GM18526 (cell line): ENCODE data around the gene PAK4.

ENCODE experiments used
- POLR2A ChIP-seq: IDR thresholded peaks from 3 replicates; pipeline ENCODE4 v1.6.1; 2011; ENCODE audit not compliant: insufficient read length; ENCODE audit errors: extremely low read depth

Gene PAK4

DNA sequence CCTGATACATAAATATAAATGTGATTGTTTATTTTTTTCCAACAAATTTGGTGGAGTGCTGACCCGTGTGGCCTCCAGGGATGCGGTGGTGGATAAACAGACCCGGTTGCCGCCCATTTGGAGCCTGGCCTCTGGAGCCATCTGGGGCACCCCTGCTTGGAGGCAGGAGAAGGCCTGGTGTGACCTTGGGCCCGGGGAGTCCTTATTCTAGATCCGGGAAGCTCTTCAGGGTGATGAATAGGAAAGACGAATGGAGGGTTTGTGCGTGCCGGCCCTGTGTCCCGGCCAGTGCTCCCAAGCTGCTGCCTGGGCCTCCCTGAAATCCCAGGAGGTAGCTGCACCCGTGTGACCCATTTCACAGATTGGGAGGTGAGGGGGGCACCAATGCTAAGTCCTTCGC is 11.5 kb downstream of the PAK4 start:
- TF ChIP-seq POLR2A: no peak

DNA sequence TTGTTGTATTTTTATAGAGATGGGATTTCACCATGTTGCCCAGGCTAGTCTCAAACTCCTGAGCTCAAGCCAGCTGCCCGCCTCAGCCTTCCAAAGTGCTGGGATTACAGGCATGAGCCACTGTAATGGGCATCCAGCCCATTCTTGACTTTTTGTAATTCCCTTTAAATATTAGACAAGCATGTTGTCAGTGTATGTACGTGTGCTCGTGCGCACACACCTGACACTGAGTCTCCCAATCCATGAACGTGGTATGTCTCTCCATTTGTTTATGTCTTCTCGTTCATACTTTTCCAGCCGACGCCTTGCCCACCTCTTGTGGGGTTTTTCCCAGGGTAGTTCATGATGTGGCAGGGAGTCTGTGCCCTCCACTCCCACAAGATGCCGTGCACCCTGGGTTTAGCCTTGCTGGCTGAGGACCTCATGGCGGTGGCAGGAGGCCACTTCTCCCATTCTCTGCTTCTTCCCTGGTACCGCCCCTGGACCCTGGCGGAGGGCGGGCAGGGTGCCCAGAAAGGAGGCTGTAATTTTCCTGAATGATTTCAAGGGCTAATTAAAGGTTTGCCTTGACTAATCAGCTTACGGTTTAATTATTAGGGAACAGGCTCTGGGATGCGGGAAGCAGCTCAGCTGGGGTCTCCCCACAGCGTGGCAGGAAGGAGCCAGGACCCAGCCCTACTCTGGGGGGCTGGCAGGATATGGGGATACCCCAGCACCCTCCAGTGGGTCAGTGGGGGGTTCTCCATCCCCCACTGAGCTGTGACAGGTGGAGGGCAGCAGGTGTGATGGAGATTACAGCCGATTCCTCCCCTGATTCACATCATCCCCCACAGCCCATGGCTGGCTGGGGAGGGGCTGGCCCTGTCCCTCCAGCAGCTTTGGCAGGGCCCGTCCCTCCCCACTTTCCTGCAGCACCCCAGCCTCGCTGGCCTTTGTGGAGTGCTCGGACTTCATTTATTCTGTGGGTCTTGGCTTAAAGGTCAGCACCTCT is 12.9 kb downstream of the PAK4 start:
- TF ChIP-seq POLR2A: no peak

DNA sequence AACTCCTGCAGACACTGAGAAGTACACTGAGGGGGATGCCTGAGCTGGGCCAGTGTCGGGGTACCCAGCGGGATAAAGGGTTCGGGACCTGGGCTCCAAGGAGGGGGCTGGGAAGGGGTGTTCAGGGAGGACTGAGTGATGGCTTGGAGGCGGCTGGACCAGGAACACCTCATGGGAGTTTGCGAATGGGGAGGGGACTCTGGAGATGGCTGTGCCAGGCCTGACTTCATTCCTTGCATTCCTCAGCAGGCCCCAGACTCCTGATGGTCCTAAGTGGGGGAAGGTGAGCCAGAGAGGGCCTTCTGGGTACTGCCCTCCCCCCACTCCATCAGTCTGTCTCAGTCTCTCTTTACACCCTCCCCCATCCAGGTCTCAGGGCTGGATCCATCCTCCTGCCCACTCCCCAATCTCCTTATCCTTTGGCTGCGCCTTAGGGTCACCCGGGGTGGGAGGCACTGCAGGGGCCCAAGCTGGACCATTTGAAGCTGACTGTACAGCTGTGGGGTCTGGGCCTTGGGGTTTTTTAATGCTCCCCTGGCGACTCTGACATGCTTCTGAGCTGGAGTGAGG is 13.8 kb downstream of the PAK4 start:
- TF ChIP-seq POLR2A: no peak

DNA sequence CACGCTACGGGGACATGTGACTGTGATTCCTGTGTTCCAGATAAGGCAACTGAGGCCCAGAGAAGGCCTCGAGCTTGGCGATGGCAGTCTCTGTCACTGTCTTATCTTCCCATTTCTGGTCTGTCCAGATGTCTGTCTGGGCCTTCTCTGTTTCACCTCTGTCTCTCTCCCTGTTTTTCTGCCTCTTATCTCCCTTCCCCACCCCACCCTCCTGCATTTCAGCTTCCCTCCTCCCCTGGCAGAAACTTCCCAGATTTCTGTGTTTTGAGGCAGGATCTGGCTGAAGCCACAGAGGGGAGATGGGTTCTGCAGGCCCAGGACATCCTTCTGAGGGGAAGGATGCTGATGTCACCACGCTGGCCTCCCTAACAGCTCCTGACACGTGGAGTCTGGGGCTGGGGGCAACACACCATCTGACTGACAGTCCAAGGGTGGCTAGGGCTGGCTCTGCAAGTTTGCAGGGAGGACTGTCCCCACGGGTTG is 14.4 kb downstream of the PAK4 start:
- TF ChIP-seq POLR2A: no peak

DNA sequence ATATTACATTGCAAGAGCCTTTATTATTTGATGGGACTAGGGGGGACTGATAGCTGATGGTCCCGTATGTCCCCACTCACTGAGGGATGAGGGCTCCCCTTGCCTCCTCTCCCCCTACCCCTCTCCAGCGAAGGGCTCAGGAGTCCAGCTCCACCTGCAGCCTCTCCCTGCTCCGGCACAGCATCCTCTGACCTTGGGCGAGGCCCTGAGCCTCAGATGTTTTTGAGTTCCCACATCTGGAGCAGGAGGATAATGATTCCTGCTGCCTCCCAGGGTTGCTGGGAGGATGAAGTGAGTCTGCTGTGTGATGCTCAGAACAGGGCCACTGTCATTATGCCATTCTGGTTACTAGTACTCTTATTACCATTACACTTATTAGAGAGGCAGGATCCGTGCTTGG is 15.0 kb downstream of the PAK4 start:
- no peak for TF ChIP-seq POLR2A

DNA sequence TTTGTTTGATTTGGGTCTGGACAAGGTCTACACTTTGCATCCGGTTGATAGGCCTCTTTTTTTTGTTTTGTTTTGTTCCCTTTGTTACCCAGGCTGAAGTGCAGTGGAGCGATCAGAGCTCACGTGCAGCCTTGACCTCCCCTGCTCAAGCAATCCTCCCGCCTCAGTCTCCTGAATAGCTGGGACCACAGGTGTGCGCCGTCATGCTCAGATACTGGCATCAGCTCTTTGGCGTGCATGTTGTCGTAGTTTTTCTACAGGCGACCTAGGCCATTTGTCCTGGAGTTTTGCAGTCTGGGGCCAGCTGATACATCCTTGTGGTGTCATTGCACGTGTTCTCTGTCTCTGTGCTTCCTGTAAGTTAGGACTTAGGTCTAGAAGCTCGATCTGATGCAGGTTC is 16.3 kb downstream of the PAK4 start:
- TF ChIP-seq POLR2A: no peak

DNA sequence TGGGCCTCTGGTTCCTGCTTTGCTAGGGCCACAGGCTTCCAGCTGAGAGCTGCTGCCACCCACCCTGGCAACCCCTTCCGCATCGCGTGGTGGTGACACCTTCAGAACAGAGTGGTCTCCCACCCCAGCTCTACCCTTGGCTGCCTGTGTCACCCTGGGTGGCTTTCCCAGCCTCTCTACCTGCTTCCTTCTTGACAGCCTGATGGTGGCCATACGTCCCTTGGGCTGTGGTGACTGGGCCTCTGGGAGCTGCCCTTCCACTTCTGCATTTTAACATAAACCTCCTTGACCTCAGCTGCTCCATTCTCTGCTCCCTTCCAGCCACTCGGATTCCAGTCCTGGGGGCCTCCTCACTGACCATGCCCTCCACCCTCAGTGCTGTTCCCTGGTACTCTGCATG is 17.0 kb downstream of the PAK4 start:
- no peak for TF ChIP-seq POLR2A

DNA sequence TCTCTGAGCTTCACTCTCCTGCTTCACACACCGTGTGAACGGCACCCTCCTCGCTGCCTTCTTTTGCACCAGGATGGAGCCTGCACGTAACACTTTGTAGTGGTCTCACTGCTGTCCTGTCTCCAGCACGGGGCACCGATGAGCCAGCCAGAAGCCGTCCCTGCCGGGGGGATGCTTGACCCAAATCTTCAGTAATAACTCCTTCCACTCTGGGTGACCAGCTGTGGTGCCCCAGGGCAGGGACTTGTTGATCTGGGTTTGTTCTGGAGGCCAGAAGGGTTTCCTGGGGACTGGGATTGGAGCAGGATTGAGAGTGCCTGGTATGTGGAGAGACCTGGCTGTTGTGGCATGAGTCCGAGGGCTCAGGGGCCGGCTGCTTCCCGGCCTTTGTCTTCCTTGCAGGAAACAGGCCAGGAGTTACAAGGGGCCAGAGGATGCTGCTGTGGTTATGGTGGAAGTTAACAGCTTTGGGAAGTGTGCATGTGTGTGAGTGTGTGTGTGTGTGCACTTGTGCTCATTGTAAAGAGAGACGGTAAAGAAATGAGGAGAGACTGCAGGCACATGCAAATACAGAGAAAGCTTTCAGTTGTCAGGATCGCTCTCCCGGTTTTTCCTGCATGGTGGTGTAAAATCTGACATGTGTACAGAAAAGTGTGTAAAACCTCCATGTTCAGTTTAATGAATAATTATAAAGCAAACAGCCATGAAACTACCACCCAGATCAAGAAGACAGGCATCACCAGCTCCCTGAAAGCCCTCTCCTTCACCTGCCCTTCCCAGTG is 18.9 kb downstream of the PAK4 start:
- no peak for TF ChIP-seq POLR2A

DNA sequence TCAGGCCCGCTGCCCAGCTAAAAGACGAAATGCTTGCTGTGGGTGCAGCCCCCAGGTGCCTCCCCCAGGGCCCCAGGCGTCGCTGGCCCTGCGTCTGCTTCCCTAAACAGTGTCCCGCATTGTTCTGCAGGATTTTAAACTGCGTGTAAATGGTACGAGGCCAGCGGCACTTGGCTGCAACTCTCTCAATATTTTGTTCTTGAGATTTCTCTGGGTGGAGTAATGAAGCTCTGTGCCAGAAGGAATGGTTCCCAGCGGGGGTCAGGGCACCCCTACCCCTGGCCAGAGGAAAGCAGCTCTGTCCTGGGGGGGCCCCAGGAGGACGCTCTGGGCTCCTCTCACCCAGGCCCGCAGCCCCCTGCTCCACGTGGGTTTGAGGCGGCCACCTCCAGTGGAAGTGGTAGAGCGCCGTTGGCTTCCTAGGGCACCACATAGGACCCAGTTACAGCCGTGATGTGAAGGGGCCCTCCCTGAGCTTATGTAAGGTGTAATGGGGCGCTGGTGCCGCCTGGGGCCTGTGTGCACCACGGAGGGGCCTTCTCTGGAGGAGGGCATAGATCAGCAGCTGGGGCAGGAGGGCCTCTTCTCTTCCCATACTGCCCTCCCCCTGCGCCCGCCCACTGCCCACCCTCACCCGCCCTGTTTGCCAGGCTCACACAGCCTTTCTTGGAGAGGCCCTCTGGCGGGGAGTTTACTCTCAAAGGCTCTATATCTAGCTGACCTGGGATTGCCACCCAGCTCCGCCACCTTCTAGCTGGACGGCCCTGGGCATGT is 19.8 kb downstream of the PAK4 start:
- no peak for TF ChIP-seq POLR2A

DNA sequence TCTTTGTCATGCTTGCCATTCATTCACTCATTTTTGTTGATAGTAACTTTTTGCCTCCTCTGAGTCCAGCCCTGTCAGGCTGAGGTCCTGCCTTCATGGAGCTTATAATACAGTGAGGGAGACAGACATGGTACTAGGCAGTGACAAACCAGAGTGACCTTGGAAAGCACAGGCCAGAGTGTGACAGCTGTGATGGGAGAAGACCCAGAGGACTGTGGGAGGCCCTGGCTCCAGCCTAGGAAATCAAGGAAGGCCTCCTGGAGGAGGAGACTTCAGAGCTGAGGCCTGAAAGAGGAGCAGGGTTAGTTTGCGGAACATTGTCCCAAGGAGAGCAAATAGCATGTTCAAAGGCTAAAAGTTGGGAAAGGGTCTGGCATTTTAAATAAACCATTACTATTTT is 20.5 kb downstream of the PAK4 start:
- no peak for TF ChIP-seq POLR2A

DNA sequence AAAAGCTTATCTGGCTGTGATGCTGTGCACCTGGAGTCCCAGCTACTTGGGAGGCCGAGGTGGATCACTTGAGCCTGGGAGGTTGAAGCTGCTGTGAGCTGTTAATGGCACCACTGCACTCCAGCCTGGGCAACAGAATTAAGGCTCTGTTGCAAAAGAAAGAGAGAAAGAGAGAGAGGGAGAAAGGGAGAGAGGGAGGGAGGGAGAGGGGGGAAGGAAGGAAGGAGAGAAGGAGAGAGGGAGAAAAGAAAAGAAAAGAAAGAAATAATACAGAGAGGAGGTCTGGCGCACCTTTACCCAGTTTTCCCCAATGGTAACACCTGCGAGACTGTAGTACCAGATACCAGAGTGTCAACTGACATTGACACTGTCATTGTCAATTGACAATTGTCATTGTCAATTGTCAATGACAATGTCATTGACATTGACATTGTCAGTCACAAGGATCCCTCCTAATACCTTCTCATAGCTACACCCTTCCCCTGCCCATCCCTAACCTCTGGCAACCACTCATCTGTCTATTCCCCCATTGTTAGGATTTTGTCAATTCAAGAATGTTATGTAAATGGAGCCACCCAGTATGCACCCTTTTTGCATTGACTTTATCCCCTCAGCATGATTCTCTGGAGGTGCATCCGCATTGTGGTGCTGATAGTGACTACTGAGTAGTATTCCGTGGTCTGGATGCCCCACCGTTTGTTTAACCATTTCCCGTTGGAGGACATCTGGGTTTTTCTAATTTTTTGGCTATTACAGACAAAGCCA is 21.3 kb downstream of the PAK4 start:
- no peak for TF ChIP-seq POLR2A

DNA sequence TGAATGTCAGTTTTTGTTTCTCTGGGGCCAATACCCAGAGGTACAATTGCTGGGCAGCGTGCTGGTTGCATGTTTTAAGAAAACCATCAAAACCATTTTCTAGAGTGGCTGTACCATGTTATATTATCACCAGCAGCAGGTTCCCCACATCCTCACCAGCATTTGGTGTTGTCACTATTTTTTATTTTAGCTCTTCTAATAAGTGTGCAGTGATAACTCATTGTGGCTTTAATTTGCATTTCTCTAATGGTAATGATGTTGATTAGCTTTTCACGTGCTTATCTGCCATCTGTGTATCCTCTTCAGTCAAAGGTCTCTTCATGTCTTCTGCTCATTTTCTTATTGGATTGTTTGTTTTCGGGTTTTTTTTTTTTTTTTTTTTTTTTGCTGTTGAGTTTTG is 21.9 kb downstream of the PAK4 start:
- no peak for TF ChIP-seq POLR2A

DNA sequence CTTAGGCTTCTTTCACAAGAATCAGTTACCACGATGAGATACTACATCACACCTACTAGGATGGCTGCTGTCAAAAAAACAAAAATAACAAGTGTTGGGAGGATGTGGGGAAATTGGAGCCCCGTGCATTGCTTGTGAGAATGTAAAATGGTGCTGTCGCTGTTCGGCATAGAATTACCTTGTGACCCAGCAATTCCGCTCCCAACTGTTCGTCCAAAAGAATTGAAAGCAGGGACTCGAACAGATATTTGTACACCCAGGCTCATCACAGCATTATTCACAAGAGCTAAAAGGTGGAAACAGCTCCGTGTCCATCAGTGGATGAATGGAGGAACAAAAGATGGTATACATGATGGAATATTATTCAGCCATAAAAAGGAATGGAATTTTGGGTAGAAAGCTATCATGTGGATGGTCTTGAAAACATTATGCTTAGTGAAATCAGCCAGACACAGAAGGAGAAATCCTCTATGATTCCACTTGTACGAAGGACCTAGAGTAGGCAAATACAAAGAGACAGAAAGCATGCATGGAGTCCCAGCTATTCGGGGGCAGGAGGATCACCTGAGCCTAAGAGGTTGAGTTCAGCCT is 23.4 kb downstream of the PAK4 start:
- TF ChIP-seq POLR2A: no peak

DNA sequence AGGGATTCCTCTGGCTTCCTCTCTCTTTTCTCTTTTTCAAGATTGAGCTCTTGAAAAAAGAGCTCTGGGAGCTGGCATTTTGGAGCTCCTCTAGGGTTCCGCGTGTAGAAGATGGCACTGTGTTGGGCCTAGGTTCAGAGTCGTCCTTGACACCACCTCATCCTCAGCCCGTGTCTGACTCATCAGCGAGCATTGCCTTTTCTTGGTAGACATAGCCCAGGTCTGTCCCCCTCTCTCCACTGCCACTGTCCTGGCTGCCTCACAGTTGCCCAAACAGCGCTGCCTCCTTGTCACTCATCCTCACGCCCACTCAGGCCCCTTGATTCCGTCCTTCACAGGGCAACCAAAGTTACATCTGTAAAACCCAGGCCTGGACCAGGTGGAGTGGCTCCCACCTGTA is 24.6 kb downstream of the PAK4 start:
- TF ChIP-seq POLR2A: no peak
